Ovary (tissue), 3 donors: ENCODE measurements around the gene COL23A1.
"Not testable (repeated sequence)": the region's sequence is repeated elsewhere in the genome, so short reads cannot be mapped to it uniquely, and the experiment has no call there.

Experiments used
- EP300 ChIP-seq: sonication (generic); formaldehyde crosslinking; IDR thresholded peaks from one replicate; pipeline ENCODE4 v1.6.1; 2017; ENCODE audit warnings: antibody characterized with exemption
- POLR2A ChIP-seq: fragments of 450-650 bp; IDR thresholded peaks from one replicate; pipeline ENCODE4 v1.6.1; 2017; ENCODE audit warnings: antibody characterized with exemption, mild to moderate bottlenecking, moderate library complexity
- TF ChIP-seq, protein P1 (sequence below), 3 donors: fragments of 450-650 bp in 2 of 3; fragments of 200-600 bp in 1 of 3; IDR thresholded peaks; one replicate each; pipeline versions ENCODE4 v1.5.1 to v1.8.0; 2016 to 2022; ENCODE audit warnings: antibody characterized with exemption in 3 of 3, mild to moderate bottlenecking in 1 of 3
- donor health status: DM: no; HTN: no; CAD: no.

- TF ChIP-seq, protein P1, sequence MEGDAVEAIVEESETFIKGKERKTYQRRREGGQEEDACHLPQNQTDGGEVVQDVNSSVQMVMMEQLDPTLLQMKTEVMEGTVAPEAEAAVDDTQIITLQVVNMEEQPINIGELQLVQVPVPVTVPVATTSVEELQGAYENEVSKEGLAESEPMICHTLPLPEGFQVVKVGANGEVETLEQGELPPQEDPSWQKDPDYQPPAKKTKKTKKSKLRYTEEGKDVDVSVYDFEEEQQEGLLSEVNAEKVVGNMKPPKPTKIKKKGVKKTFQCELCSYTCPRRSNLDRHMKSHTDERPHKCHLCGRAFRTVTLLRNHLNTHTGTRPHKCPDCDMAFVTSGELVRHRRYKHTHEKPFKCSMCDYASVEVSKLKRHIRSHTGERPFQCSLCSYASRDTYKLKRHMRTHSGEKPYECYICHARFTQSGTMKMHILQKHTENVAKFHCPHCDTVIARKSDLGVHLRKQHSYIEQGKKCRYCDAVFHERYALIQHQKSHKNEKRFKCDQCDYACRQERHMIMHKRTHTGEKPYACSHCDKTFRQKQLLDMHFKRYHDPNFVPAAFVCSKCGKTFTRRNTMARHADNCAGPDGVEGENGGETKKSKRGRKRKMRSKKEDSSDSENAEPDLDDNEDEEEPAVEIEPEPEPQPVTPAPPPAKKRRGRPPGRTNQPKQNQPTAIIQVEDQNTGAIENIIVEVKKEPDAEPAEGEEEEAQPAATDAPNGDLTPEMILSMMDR (IDR thresholded peaks at IDR 0.05): not testable (repeated sequence)
- not testable (repeated sequence) for TF ChIP-seq EP300, POLR2A
These were observed 336.6 kb downstream of the COL23A1 start for GRCh38 chr5:178253632-178254031.
